Activated CD8-positive, alpha-beta memory T cell treated with anti-CD3 and anti-CD28 coated beads, Interleukin-2, amount 10 ng/mL, durations not matched to agents 7 days and 5 days (primary cell): ENCODE measurements around the gene TNNI3K. TPM values are rescaled to one million over a fixed set of nuclear protein-coding genes. Genes with fewer than 3 reads are reported as not detected.

Experiments used
- ATAC-seq: fragments of 150-1000 bp; cut with Tn5 transposase; one replicate; pipeline ENCODE4 v1.10.0; 2021; ENCODE audit warnings: moderate library complexity
- CTCF ChIA-PET: fragments of 350-600 bp; sonication (Branson Sonifier 250); formaldehyde crosslinking; loops from one replicate; lab custom pipeline; 2021; ENCODE audit warnings: antibody characterized with exemption; lab: Charles Lee
- DNase-seq: peaks from one replicate; pipeline ENCODE4 v3.0.0-alpha.2; 2020
- H3K27ac Mint-ChIP-seq: one replicate; pipeline ENCODE4 v1.8.0; 2021; ENCODE audit warnings: mild to moderate bottlenecking, mixed read lengths
- H3K27me3 Mint-ChIP-seq: one replicate; pipeline ENCODE4 v1.8.0; 2021; ENCODE audit warnings: mixed read lengths
- H3K36me3 Mint-ChIP-seq: one replicate; pipeline ENCODE4 v1.8.0; 2021; ENCODE audit warnings: mild to moderate bottlenecking, mixed read lengths
- H3K4me1 Mint-ChIP-seq: one replicate; pipeline ENCODE4 v1.8.0; 2021; ENCODE audit warnings: mixed read lengths
- H3K4me3 Mint-ChIP-seq: one replicate; pipeline ENCODE4 v1.8.0; 2021; ENCODE audit warnings: mild to moderate bottlenecking, moderate library complexity, mixed read lengths
- H3K9me3 Mint-ChIP-seq: one replicate; pipeline ENCODE4 v1.8.0; 2022; ENCODE audit warnings: low read depth, mixed read lengths
- total RNA-seq, 2 experiments: library from RNA; stranded (reverse); gene quantifications; one replicate each; pipeline ENCODE4 v1.2.3, GENCODE V29; 2021

Gene TNNI3K
- total RNA-seq, 2 experiments from 2014 or later: not detected

- no peaks in the 10 kb centered on the region for H3K4me1 Mint-ChIP-seq
- no peak overlapping the region for H3K4me3 Mint-ChIP-seq
- DNase-seq: no peak
- CTCF ChIA-PET: no interaction called here
- no peak overlapping the region for H3K27ac Mint-ChIP-seq
- H3K36me3 Mint-ChIP-seq: no peaks in the 10 kb centered on the region
- ATAC-seq: no peak
- no peaks in the 10 kb centered on the region for H3K9me3 Mint-ChIP-seq
- peaks cover 2% of the 10 kb centered on the region for H3K27me3 Mint-ChIP-seq
These were observed 184.4 kb downstream of the TNNI3K start for GRCh38 chr1:74419611-74420010.

GRCh38 chr1:74420467-74420866, 185.3 kb downstream of the TNNI3K start:
- H3K4me1 Mint-ChIP-seq: no peaks in the 10 kb centered on the region
- CTCF ChIA-PET: no interaction called here

GRCh38 chr1:74422421-74423292, 187.5 kb downstream of the TNNI3K start:
- CTCF ChIA-PET: no interaction called here
- H3K4me1 Mint-ChIP-seq: no peaks in the 10 kb centered on the region
- ATAC-seq (no peak), DNase-seq (no peak)
- H3K4me3 Mint-ChIP-seq: no peak overlapping the region
- H3K9me3 Mint-ChIP-seq: no peaks in the 10 kb centered on the region
- H3K27ac Mint-ChIP-seq: no peak overlapping the region
- no peaks in the 10 kb centered on the region for H3K36me3 Mint-ChIP-seq
- peaks cover 2% of the 10 kb centered on the region for H3K27me3 Mint-ChIP-seq

More at GRCh38 chr1:74420467-74420866, 185.3 kb downstream of the TNNI3K start:
- Mint-ChIP-seq H3K9me3 (no peaks in the 10 kb centered on the region), H3K27me3 (peaks cover 2% of the 10 kb centered on the region), H3K36me3 (no peaks in the 10 kb centered on the region), H3K27ac (no peak overlapping the region), H3K4me3 (no peak overlapping the region)
- no peak for ATAC-seq
- no peak for DNase-seq

GRCh38 chr1:74423471-74423870, 188.3 kb downstream of the TNNI3K start:
- Mint-ChIP-seq H3K4me1 (no peaks in the 10 kb centered on the region), H3K4me3 (no peak overlapping the region), H3K9me3 (no peaks in the 10 kb centered on the region), H3K36me3 (no peaks in the 10 kb centered on the region), H3K27me3 (peaks cover 2% of the 10 kb centered on the region), H3K27ac (no peak overlapping the region)
- CTCF ChIA-PET: no interaction called here
- ATAC-seq (no peak), DNase-seq (no peak)

GRCh38 chr1:74425676-74426075, 190.5 kb downstream of the TNNI3K start:
- H3K27me3 Mint-ChIP-seq: no peaks in the 10 kb centered on the region
- no peaks in the 10 kb centered on the region for H3K4me1 Mint-ChIP-seq
- no peak overlapping the region for H3K4me3 Mint-ChIP-seq
- no peaks in the 10 kb centered on the region for H3K36me3 Mint-ChIP-seq
- no peak overlapping the region for H3K27ac Mint-ChIP-seq
- H3K9me3 Mint-ChIP-seq: no peaks in the 10 kb centered on the region
- no peak for DNase-seq
- no peak for ATAC-seq
- CTCF ChIA-PET: no interaction called here

- H3K36me3 Mint-ChIP-seq: no peaks in the 10 kb centered on the region
- no peak overlapping the region for H3K27ac Mint-ChIP-seq
- ATAC-seq (no peak), DNase-seq (no peak)
- H3K4me3 Mint-ChIP-seq: no peak overlapping the region
- H3K27me3 Mint-ChIP-seq: no peaks in the 10 kb centered on the region
- H3K4me1 Mint-ChIP-seq: no peaks in the 10 kb centered on the region
- no peaks in the 10 kb centered on the region for H3K9me3 Mint-ChIP-seq
- CTCF ChIA-PET: no interaction called here
These were observed 191.2 kb downstream of the TNNI3K start for GRCh38 chr1:74426208-74426937.

- no peak overlapping the region for H3K27ac Mint-ChIP-seq
- no peaks in the 10 kb centered on the region for H3K4me1 Mint-ChIP-seq
- H3K4me3 Mint-ChIP-seq: no peak overlapping the region
- CTCF ChIA-PET: no interaction called here
- DNase-seq (no peak), ATAC-seq (no peak)
- H3K36me3 Mint-ChIP-seq: no peaks in the 10 kb centered on the region
- no peaks in the 10 kb centered on the region for H3K9me3 Mint-ChIP-seq
- H3K27me3 Mint-ChIP-seq: no peaks in the 10 kb centered on the region
These were observed 192.5 kb downstream of the TNNI3K start for GRCh38 chr1:74427681-74428080.

GRCh38 chr1:74429580-74429979, 194.4 kb downstream of the TNNI3K start:
- H3K27ac Mint-ChIP-seq: no peak overlapping the region
- H3K4me3 Mint-ChIP-seq: no peak overlapping the region
- CTCF ChIA-PET: no interaction called here
- ATAC-seq (no peak), DNase-seq (no peak)
- H3K27me3 Mint-ChIP-seq: no peaks in the 10 kb centered on the region
- no peaks in the 10 kb centered on the region for H3K9me3 Mint-ChIP-seq
- no peaks in the 10 kb centered on the region for H3K4me1 Mint-ChIP-seq
- no peaks in the 10 kb centered on the region for H3K36me3 Mint-ChIP-seq

GRCh38 chr1:74430342-74430934, 195.3 kb downstream of the TNNI3K start:
- Mint-ChIP-seq H3K27me3 (no peaks in the 10 kb centered on the region), H3K27ac (no peak overlapping the region), H3K4me1 (no peaks in the 10 kb centered on the region), H3K4me3 (no peak overlapping the region), H3K9me3 (no peaks in the 10 kb centered on the region), H3K36me3 (no peaks in the 10 kb centered on the region)
- CTCF ChIA-PET: no interaction called here
- no peak for ATAC-seq
- DNase-seq: no peak

- no peaks in the 10 kb centered on the region for H3K9me3 Mint-ChIP-seq
- DNase-seq (no peak), ATAC-seq (no peak)
- H3K27me3 Mint-ChIP-seq: no peaks in the 10 kb centered on the region
- CTCF ChIA-PET: no interaction called here
- no peaks in the 10 kb centered on the region for H3K4me1 Mint-ChIP-seq
- no peaks in the 10 kb centered on the region for H3K36me3 Mint-ChIP-seq
- no peak overlapping the region for H3K27ac Mint-ChIP-seq
- H3K4me3 Mint-ChIP-seq: no peak overlapping the region
These were observed 196.3 kb downstream of the TNNI3K start for GRCh38 chr1:74431531-74431930.

GRCh38 chr1:74432325-74432724, 197.1 kb downstream of the TNNI3K start:
- CTCF ChIA-PET: no interaction called here
- DNase-seq (no peak), ATAC-seq (no peak)
- Mint-ChIP-seq H3K27ac (no peak overlapping the region), H3K36me3 (no peaks in the 10 kb centered on the region), H3K9me3 (no peaks in the 10 kb centered on the region), H3K27me3 (no peaks in the 10 kb centered on the region), H3K4me3 (no peak overlapping the region), H3K4me1 (no peaks in the 10 kb centered on the region)

GRCh38 chr1:74434321-74434720, 199.1 kb downstream of the TNNI3K start:
- DNase-seq (no peak), ATAC-seq (no peak)
- no peaks in the 10 kb centered on the region for H3K4me1 Mint-ChIP-seq
- no peak overlapping the region for H3K4me3 Mint-ChIP-seq
- H3K36me3 Mint-ChIP-seq: no peaks in the 10 kb centered on the region
- CTCF ChIA-PET: no interaction called here
- no peaks in the 10 kb centered on the region for H3K9me3 Mint-ChIP-seq
- no peak overlapping the region for H3K27ac Mint-ChIP-seq
- no peaks in the 10 kb centered on the region for H3K27me3 Mint-ChIP-seq

GRCh38 chr1:74436078-74436477, 200.9 kb downstream of the TNNI3K start:
- CTCF ChIA-PET: no interaction called here
- Mint-ChIP-seq H3K9me3 (no peaks in the 10 kb centered on the region), H3K4me3 (no peak overlapping the region), H3K27ac (no peak overlapping the region), H3K4me1 (no peaks in the 10 kb centered on the region), H3K36me3 (no peaks in the 10 kb centered on the region), H3K27me3 (no peaks in the 10 kb centered on the region)
- no peak for DNase-seq
- ATAC-seq: no peak

- Mint-ChIP-seq H3K36me3 (no peaks in the 10 kb centered on the region), H3K9me3 (no peaks in the 10 kb centered on the region), H3K27me3 (no peaks in the 10 kb centered on the region), H3K4me1 (no peaks in the 10 kb centered on the region), H3K4me3 (no peak overlapping the region), H3K27ac (no peak overlapping the region)
- CTCF ChIA-PET: no interaction called here
- DNase-seq (no peak), ATAC-seq (no peak)
These were observed 201.8 kb downstream of the TNNI3K start for GRCh38 chr1:74437035-74437434.
